ENCODE measurements around the gene LAMTOR3.

DNA sequence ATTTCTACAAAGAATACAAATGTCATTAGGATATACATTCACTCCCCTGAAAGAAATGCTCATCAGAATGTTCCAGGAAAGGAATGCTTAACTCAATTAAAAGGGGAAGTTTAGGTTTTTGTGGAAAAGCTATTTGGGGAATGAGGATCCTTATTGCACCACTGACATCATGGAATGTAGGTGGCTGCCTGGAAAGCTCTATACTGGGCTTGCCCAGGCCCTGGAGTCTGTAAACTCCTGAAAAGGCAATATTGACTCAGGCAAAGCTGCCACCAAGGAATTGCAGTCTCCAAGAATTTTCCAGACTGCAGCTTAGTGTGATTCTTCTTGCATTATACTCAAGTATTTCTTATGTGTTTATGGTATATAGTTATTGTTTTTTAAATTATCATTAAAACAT lies 61.9 kb downstream of the LAMTOR3 start:
- TF ChIP-seq, protein P1, sequence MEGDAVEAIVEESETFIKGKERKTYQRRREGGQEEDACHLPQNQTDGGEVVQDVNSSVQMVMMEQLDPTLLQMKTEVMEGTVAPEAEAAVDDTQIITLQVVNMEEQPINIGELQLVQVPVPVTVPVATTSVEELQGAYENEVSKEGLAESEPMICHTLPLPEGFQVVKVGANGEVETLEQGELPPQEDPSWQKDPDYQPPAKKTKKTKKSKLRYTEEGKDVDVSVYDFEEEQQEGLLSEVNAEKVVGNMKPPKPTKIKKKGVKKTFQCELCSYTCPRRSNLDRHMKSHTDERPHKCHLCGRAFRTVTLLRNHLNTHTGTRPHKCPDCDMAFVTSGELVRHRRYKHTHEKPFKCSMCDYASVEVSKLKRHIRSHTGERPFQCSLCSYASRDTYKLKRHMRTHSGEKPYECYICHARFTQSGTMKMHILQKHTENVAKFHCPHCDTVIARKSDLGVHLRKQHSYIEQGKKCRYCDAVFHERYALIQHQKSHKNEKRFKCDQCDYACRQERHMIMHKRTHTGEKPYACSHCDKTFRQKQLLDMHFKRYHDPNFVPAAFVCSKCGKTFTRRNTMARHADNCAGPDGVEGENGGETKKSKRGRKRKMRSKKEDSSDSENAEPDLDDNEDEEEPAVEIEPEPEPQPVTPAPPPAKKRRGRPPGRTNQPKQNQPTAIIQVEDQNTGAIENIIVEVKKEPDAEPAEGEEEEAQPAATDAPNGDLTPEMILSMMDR (IDR thresholded peaks at IDR 0.05) = no peak
- TF ChIP-seq EZH2 (IDR thresholded peaks at IDR 0.05) (no peak), EZH2phosphoT487 (IDR thresholded peaks at IDR 0.05) (no peak)

Measured in neural progenitor cell (in vitro differentiated cells).